Activated CD8-positive, alpha-beta memory T cell treated with anti-CD3 and anti-CD28 coated beads for 1 hour (primary cell): ENCODE measurements around the gene MYLK4.

ENCODE experiments used
- DNase-seq, 2 donors: peaks; one replicate each; pipeline ENCODE4 v3.0.0-alpha.2; 2020; ENCODE audit warnings: low read depth in 1 of 2; ENCODE audit errors: extremely low read depth in 1 of 2

MYLK4 gene

DNA sequence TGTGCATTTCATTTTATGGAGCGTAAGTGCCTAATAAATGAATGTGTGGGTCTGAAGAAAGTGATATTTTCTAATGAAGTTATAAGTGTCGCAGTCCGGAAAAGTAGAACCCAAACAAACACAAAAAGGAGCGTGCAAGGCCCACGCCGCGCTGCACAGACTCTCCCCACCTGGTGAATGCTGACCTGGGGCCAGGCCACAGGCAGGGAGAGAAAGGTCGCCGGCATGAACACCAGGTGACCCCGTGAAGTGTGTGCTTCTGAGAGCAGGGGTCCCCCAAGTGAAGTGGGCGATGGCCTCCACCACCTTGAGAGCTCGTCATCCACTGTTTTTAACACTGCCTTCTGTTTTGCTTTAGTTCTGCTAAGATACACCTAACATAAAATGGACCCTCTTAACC, 114.8 kb downstream of the MYLK4 start:
- DNase-seq = no peak

DNA sequence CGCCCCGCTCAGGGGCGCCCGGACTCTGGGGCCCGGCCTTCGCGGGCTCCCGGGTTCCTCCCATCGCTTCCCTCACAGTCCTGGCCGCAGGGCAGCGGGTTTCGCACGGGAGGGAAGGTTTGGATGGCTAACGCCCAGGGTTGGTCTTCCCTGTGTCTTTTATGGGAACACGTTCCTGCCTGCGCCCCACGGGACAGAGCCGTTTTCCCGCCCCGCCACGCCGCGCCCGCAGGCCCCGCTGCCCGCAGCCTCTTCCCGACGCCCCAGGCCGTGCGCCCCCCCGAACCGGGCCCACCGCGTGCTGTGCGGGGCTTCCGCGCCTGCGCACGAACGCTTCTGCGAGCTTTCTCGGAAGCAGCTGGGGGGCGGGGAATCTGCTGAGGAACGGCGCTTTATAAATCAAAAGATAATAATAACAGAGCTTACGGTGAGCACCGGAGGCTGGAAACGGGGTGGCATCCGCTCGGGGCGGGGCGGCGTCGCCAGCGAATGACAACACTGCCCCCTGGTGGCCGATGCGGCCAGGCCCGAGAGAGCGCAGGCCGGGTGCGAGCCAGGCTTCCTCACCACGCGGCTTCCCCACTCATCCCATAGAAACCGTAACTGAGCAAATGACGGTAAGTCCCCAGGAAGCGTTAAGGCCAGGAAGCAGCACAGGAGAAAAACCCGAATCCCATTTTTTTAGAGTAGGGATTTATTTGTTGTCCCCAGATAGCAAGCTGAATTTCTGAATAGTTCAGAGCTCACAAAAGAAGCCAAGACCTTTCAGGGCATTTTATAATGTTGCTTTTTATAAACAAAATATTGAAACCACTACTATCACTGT, 116.4 kb downstream of the MYLK4 start:
- DNase-seq = peak; percentile 40 to 77

DNA sequence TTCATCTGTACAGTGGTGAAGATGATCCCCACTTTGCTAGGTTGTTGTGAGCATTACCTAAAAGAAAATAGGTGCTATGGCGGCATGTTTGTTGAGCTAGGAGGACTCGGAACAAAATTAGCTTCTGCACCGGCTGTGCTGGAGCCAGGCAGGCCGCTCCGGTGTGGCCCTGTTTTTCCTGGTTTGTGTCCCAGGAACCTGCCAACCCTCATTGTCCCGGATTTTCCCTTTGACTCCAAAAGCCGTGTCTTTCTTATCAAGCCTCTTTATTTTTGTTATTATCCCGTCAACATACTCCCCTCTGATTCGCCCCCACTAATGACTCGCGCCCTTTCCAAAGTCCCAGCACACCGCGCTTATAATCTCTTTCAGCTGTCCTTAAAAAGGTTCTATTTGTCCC, 117.0 kb downstream of the MYLK4 start:
- no peak for DNase-seq

DNA sequence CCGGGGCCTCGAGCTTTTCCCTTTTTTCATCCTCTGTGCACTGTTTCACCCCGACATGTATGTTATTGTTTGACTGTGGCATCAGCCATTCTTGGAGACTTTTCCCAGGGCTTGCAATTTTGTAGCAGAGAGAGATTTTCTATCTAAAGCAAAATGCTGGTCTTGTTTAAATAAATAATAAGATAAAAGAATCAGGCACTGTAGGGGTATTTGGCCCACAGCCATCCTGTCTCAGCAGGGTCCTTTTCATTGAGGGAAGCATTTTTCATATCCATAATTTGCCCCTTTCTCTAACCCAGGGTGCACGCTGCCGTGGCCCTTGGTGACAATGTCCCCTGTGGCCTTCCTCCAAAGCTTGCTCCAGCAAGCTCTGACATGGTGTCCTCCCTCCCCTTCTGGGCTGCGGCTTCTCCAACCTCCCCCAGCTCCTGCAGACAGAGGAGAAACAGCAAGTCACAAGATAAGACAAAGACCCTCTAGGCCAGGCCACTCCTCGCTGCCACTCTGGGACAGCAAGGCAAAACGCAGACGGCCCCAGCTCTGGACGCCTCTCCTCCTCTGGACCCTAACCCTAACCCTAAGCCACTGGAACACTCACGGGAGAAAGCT, 117.6 kb downstream of the MYLK4 start:
- no peak for DNase-seq

DNA sequence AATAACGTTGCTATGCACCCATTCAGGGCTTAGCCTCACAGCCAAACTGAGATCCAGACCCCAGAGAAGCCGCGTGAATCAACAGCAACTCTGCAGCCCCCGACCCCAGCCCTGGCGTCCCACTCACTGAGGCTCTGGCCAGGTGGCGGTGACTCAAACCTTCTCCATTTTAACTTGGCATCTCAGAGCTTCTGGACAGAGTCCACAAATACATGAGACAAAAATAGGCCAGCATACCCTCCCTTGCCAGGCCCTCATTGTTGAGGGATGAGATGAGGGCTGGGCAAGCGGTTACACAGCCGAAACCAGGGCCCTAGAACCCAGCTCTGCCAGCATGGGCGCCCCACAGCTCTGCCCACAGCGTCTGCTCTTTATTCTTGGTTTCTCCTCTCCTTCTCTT, 118.4 kb downstream of the MYLK4 start:
- DNase-seq = no peak

DNA sequence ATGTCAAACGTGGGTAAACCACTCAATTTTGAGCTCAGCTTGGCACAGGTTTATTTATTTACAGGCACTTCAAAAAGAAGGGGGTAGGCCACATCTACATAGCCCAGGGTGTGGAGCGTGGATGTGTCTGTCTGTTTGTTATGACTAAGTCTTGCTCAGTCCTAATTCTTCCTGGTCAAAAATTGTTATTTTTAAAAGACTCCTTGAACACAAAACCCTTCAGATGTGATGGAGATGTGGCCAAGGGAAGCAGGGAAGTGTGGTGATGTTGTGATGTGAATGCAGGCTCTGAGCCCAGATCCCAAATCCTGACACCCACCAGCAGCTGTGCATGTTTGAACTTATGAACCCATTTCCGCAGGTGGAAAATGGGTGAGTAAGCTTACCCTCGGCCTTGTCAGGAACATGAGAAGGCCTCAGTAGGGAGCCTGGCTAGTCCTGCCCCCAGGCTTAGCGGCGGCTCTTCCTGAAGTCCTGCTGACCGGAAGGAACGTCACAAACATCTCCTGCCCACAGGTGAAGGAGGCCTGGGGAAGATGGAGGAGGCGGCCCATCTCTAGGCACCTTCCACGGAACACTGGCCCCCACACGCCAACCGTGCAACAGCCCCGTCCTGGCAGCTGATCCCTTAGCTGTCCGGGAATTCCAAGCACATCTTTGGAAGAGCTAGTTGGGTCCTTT, 119.7 kb downstream of the MYLK4 start:
- no peak for DNase-seq

DNA sequence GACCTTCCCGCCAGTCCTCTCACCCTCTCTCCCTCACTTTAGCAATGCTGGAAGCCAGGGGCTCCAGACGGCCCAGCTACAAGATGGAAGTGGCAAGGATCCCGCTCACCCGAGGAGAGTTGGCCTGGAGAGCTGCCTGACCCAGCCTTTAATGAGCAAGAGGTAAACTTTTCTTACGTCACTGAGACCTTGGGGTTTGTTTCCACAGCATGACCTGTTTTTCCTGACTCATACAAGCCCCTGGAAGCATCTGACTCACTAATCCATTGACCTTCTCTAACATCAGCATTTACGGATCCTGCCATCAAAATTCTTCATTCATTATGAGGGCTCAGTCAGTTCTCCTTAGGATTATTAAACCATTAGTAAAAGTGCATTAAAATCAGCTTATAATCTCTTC, 120.4 kb downstream of the MYLK4 start:
- no peak for DNase-seq

DNA sequence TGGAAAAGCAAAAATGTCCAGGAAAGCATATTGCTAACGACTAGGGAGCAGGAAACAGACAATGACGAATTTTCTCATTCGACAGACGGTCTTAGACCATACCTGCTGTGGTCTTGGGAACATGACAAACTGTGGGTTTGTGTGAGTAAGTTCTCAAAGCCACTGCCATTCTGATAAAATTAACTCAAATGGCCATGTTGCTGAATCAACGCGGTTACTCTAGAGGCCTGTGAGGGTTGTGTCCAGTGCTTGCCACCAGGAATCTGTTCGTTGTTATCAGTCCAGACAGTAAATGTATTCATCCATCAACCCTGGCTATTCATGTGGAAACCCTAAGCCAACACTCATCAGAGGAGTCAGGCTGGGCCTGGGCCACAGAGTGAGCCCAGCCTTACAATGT, 124.3 kb downstream of the MYLK4 start:
- DNase-seq = no peak

DNA sequence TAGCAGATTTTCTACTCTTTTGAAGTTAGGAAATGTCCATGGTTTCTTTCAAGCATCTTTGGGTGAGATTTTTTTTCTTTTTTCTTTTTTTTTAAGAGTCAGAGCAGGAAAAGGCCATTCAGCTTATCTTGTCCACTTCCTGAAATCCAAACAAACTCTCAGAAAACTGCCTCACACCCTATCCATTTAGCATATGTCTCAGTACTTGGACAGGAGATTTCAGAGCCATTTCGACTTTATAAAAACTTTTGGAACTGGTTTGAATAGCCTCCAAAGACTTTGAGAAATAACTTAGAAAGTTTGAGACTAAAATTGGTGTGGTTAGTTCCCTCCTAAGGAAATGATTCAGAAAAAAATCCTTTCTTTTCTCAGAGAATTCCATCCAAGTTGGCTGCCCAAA, 125.1 kb downstream of the MYLK4 start:
- DNase-seq = no peak

DNA sequence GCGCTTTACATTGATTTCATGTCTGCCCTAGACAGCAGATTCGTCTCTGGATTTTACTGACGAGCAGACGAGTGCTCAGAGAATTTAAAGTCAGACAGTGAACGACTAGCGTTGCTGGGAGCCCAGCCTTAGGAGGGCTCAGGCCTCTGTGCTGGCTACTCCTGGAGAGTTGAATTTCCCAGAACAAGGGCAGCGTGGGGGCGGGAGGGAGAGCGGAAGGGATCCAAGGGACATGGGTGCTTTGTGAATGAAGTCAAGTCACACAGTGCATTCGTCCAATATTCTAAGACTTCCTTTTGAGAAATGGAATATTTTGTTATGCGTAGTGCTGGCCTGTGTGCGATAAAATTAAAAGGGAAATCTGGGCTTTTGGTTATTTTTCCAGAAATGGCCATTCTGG, 126.5 kb downstream of the MYLK4 start:
- DNase-seq = no peak

DNA sequence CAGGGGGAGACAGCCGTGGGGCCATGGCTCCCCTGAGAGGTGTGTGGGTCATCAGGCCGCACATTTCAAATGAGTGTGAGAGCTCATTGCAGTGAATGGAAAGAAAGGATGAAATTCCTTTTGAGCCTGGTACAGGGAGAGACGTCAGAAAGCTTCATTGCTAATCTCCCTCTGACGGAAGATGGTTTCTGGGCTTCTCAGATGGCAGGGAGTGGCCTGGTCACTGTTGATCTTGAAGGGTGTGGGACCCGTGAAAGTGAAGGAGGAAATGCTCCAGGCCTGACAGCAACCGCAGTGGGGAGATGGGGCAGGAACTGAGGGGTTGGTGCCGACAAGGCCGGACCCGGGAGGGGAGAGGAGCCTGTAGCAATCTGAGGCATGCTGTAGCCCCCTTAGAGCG, 127.4 kb downstream of the MYLK4 start:
- no peak for DNase-seq

DNA sequence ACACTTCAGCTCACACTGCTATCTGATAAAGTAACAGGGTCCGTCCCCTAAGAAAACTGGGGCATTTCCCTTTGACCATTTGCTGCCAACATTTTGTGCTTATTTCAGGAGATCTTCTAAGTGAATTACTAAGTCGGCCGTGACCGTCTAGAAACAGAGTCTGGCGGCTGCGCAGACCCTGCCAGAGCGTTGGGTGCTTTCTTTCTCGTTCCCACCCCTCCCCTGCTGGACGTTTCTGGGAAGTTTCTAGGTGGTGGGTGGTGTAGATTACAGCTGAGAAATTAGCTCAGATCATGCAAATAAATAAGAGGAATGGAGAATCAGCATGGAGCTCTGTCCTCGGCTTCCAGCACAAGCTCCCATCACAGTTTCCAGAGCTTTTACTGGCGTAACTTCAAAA, 128.1 kb downstream of the MYLK4 start:
- DNase-seq = no peak

DNA sequence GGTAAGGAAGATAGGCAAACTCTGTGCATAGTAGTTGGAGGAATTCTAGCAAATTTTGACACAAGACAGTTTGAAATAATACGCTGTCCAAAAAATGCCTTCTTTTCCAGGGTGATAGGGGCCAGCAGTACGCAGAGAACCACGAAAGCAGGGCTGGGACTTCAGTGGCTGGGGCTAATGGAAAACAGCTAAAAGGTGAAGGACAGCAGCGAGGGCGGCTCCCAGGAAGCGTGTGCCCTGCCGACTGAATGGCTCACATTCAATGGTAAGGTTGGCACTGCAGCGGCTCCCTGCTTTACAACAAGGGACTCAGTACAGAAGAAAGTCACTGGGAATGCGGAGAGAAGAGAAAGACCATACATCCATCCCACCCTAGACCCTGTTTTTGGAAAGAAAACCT, 131.1 kb downstream of the MYLK4 start:
- DNase-seq = no peak

DNA sequence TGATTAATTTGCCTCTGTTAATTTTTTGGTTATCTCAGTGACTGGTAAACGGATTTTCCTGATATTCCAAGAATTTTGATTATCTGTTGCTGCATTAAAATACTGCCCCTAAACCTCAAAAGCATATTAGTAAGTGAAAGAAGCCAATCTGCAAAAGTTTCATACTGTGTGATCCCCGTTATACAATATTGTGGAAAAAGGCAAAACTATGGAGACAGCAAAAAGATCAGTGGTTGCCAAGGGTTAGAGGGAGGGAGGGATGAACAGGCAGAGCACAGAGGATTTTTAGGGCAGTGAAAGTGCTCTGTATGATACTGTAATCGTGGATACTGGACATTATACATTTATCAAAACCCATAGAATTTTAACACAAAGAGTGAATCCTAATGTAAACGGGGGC, 133.0 kb downstream of the MYLK4 start:
- no peak for DNase-seq

DNA sequence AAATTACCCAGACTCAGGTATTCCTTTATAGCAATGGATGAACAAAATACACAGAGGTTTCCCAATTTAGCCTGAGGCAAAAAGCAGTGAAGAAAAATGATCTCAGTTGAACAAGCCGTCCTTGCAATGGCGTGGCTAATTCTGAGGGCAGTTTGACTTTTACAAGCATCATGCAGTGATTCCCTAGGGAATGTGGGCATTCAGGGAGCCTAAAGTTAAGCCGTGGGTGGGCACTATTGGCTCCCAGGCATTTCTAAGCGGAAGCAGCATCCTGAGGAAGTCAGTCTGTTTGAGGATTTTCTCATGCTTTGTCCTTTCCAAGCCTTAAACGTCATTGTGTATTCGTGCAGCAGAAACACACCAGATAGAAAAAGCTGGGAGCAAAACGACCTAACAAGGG, 133.9 kb downstream of the MYLK4 start:
- DNase-seq = no peak

DNA sequence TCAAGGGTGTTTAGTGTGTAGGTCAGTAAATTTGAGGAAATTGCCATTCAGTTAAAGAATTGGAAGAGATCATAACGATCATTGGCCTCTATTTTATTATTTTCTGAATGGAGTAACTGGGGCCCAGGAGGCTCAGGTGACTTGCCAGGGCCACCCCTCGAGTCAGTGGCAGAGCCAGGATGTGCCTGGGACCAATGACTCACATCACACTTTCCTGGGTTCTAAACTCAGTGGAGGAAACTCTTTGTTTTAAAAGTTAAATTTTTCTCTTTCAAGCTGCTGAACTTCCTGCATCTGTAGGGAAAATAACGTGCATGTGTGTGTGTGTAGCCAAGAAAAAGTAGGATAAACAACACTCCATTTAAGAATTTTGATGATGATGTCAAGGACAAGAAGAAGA, 135.5 kb downstream of the MYLK4 start:
- DNase-seq = no peak

DNA sequence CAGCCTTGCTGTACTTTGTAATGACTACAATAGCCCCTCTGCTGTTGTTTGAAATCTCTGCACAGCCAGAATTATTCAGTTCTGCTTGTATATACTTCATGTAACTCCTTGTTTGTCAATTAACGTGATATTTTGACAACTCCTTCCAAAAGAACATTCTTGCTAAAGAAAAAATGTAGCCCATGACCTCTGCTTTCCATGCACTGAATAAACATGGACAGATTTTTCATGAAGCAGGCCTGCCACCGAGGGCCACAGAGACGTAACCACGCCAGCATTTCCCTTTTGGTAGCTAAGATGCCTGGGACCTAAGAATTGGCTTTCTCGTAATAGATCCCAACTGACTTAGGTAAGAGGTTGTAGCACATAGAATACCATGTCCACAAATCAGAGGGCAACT, 135.9 kb downstream of the MYLK4 start:
- DNase-seq = no peak

DNA sequence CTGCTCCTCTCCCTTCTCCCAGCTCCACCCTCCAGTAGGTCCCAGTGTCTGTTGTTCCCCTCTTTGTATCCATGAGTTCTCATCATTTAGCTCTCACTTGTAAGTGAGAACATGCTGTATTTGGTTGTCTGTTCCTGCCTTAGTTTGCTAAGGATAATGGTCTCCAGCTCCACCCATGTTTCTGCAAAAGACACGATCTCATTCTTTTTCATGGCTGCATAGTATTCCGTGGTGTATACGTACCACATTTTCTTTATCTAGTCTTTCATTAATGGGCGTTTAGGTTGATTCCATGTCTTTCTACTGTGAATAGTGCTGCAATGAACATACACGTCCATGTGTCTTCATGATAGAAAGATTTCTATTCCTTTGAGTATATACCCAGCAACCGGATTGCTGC, 136.6 kb downstream of the MYLK4 start:
- no peak for DNase-seq
